ENCODE measurements around the gene FSTL4. TPM values are rescaled to one million over a fixed set of nuclear protein-coding genes. Genes with fewer than 3 reads are reported as not detected.

The FSTL4 gene
- polyA plus RNA-seq, 3 donors from 2014 or later, result not detected

- Mint-ChIP-seq H3K4me3 (no peak overlapping the region), H3K9me3 (no peaks in the 10 kb centered on the region), H3K27ac (no peak overlapping the region), H3K36me3 (no peaks in the 10 kb centered on the region), H3K4me1 (no peaks in the 10 kb centered on the region), H3K27me3 (ENCODE audit: low read depth in 3 of 3) (peaks cover 0 to 2% (median 0%) of the 10 kb centered on the region in 3 donors)
- DNase-seq, result no peak
These were observed 286.0 kb downstream of the FSTL4 start for GRCh38 chr5:133326361-133326760.

GRCh38 chr5:133325864-133326263 is 286.5 kb downstream of the FSTL4 start:
- Mint-ChIP-seq H3K36me3 (no peaks in the 10 kb centered on the region), H3K27ac (no peak overlapping the region), H3K4me3 (no peak overlapping the region), H3K27me3 (ENCODE audit: low read depth in 3 of 3) (peaks cover 0 to 2% (median 0%) of the 10 kb centered on the region in 3 donors), H3K4me1 (no peaks in the 10 kb centered on the region), H3K9me3 (no peaks in the 10 kb centered on the region)
- no peak for DNase-seq

- no peak for DNase-seq
- Mint-ChIP-seq H3K27ac (no peak overlapping the region), H3K27me3 (ENCODE audit: low read depth in 3 of 3) (peaks cover 0 to 2% (median 0%) of the 10 kb centered on the region in 3 donors), H3K9me3 (no peaks in the 10 kb centered on the region), H3K36me3 (no peaks in the 10 kb centered on the region), H3K4me1 (no peaks in the 10 kb centered on the region), H3K4me3 (no peak overlapping the region)
These were observed 287.4 kb downstream of the FSTL4 start for GRCh38 chr5:133324926-133325325.

GRCh38 chr5:133323494-133324457 is 288.6 kb downstream of the FSTL4 start:
- DNase-seq, result no peak
- Mint-ChIP-seq H3K9me3 (no peaks in the 10 kb centered on the region), H3K4me1 (no peaks in the 10 kb centered on the region), H3K36me3 (no peaks in the 10 kb centered on the region), H3K27ac (no peak overlapping the region), H3K4me3 (no peak overlapping the region), H3K27me3 (ENCODE audit: low read depth in 3 of 3) (peaks cover 0 to 2% (median 2%) of the 10 kb centered on the region in 3 donors)

GRCh38 chr5:133322743-133323142 is 289.6 kb downstream of the FSTL4 start:
- H3K27ac Mint-ChIP-seq, result no peak overlapping the region
- peaks cover 0 to 2% (median 2%) of the 10 kb centered on the region in 3 donors for H3K27me3 Mint-ChIP-seq (ENCODE audit: low read depth in 3 of 3)
- no peaks in the 10 kb centered on the region for H3K36me3 Mint-ChIP-seq
- H3K9me3 Mint-ChIP-seq, result no peaks in the 10 kb centered on the region
- H3K4me3 Mint-ChIP-seq, result no peak overlapping the region
- H3K4me1 Mint-ChIP-seq, result no peaks in the 10 kb centered on the region
- no peak for DNase-seq

- Mint-ChIP-seq H3K27me3 (ENCODE audit: low read depth in 3 of 3) (peaks cover 0 to 2% (median 2%) of the 10 kb centered on the region in 3 donors), H3K4me3 (no peak overlapping the region), H3K4me1 (no peaks in the 10 kb centered on the region), H3K9me3 (no peaks in the 10 kb centered on the region), H3K36me3 (no peaks in the 10 kb centered on the region), H3K27ac (no peak overlapping the region)
- DNase-seq, result no peak
These were observed 290.4 kb downstream of the FSTL4 start for GRCh38 chr5:133321833-133322420.

GRCh38 chr5:133321286-133321832 is 291.0 kb downstream of the FSTL4 start:
- no peak for DNase-seq
- Mint-ChIP-seq H3K36me3 (no peaks in the 10 kb centered on the region), H3K4me1 (no peaks in the 10 kb centered on the region), H3K27me3 (ENCODE audit: low read depth in 3 of 3) (peaks cover 0 to 2% (median 0%) of the 10 kb centered on the region in 3 donors), H3K4me3 (no peak overlapping the region), H3K27ac (no peak overlapping the region), H3K9me3 (no peaks in the 10 kb centered on the region)

GRCh38 chr5:133319905-133320520 is 292.3 kb downstream of the FSTL4 start:
- no peak for DNase-seq
- no peaks in the 10 kb centered on the region for H3K9me3 Mint-ChIP-seq
- H3K4me3 Mint-ChIP-seq, result no peak overlapping the region
- no peaks in the 10 kb centered on the region for H3K4me1 Mint-ChIP-seq
- peaks cover 0 to 2% (median 0%) of the 10 kb centered on the region in 3 donors for H3K27me3 Mint-ChIP-seq (ENCODE audit: low read depth in 3 of 3)
- H3K36me3 Mint-ChIP-seq, result no peaks in the 10 kb centered on the region
- no peak overlapping the region for H3K27ac Mint-ChIP-seq

GRCh38 chr5:133319244-133319643 is 293.1 kb downstream of the FSTL4 start:
- Mint-ChIP-seq H3K4me3 (no peak overlapping the region), H3K4me1 (no peaks in the 10 kb centered on the region), H3K9me3 (no peaks in the 10 kb centered on the region), H3K27me3 (ENCODE audit: low read depth in 3 of 3) (peaks cover 0 to 2% (median 2%) of the 10 kb centered on the region in 3 donors), H3K36me3 (no peaks in the 10 kb centered on the region), H3K27ac (no peak overlapping the region)
- no peak for DNase-seq

- no peaks in the 10 kb centered on the region for H3K9me3 Mint-ChIP-seq
- H3K36me3 Mint-ChIP-seq, result no peaks in the 10 kb centered on the region
- H3K4me1 Mint-ChIP-seq, result no peaks in the 10 kb centered on the region
- H3K4me3 Mint-ChIP-seq, result no peak overlapping the region
- no peak overlapping the region for H3K27ac Mint-ChIP-seq
- DNase-seq, result no peak
- peaks cover 2 to 5% (median 2%) of the 10 kb centered on the region in 3 donors for H3K27me3 Mint-ChIP-seq (ENCODE audit: low read depth in 3 of 3)
These were observed 294.8 kb downstream of the FSTL4 start for GRCh38 chr5:133317558-133317957.

- peaks cover 0 to 2% (median 0%) of the 10 kb centered on the region in 6 donors for H3K9me3 Mint-ChIP-seq
- H3K27me3 Mint-ChIP-seq (ENCODE audit: low read depth in 3 of 3), result peaks cover 2 to 5% (median 2%) of the 10 kb centered on the region in 3 donors
- H3K4me3 Mint-ChIP-seq, result no peak overlapping the region
- no peaks in the 10 kb centered on the region for H3K4me1 Mint-ChIP-seq
- H3K36me3 Mint-ChIP-seq, result no peaks in the 10 kb centered on the region
- DNase-seq, result no peak
- no peak overlapping the region for H3K27ac Mint-ChIP-seq
These were observed 295.7 kb downstream of the FSTL4 start for GRCh38 chr5:133316346-133317343.

- H3K27ac Mint-ChIP-seq, result no peak overlapping the region
- no peaks in the 10 kb centered on the region for H3K4me1 Mint-ChIP-seq
- H3K36me3 Mint-ChIP-seq, result no peaks in the 10 kb centered on the region
- peaks cover 0 to 2% (median 0%) of the 10 kb centered on the region in 6 donors for H3K9me3 Mint-ChIP-seq
- no peak overlapping the region for H3K4me3 Mint-ChIP-seq
- H3K27me3 Mint-ChIP-seq (ENCODE audit: low read depth in 3 of 3), result peaks cover 0 to 5% (median 2%) of the 10 kb centered on the region in 3 donors
- DNase-seq, result no peak
These were observed 298.3 kb downstream of the FSTL4 start for GRCh38 chr5:133314086-133314485.

- peaks cover 0 to 2% (median 0%) of the 10 kb centered on the region in 6 donors for H3K9me3 Mint-ChIP-seq
- no peaks in the 10 kb centered on the region for H3K4me1 Mint-ChIP-seq
- no peak overlapping the region for H3K27ac Mint-ChIP-seq
- H3K27me3 Mint-ChIP-seq (ENCODE audit: low read depth in 3 of 3), result peaks cover 0 to 11% (median 5%) of the 10 kb centered on the region in 3 donors
- H3K36me3 Mint-ChIP-seq, result no peaks in the 10 kb centered on the region
- DNase-seq, result no peak
- H3K4me3 Mint-ChIP-seq, result no peak overlapping the region
These were observed 301.2 kb downstream of the FSTL4 start for GRCh38 chr5:133311176-133311575.
